ENCODE measurements around the gene FLOT1.

The FLOT1 gene, protein sequence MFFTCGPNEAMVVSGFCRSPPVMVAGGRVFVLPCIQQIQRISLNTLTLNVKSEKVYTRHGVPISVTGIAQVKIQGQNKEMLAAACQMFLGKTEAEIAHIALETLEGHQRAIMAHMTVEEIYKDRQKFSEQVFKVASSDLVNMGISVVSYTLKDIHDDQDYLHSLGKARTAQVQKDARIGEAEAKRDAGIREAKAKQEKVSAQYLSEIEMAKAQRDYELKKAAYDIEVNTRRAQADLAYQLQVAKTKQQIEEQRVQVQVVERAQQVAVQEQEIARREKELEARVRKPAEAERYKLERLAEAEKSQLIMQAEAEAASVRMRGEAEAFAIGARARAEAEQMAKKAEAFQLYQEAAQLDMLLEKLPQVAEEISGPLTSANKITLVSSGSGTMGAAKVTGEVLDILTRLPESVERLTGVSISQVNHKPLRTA

DNA sequence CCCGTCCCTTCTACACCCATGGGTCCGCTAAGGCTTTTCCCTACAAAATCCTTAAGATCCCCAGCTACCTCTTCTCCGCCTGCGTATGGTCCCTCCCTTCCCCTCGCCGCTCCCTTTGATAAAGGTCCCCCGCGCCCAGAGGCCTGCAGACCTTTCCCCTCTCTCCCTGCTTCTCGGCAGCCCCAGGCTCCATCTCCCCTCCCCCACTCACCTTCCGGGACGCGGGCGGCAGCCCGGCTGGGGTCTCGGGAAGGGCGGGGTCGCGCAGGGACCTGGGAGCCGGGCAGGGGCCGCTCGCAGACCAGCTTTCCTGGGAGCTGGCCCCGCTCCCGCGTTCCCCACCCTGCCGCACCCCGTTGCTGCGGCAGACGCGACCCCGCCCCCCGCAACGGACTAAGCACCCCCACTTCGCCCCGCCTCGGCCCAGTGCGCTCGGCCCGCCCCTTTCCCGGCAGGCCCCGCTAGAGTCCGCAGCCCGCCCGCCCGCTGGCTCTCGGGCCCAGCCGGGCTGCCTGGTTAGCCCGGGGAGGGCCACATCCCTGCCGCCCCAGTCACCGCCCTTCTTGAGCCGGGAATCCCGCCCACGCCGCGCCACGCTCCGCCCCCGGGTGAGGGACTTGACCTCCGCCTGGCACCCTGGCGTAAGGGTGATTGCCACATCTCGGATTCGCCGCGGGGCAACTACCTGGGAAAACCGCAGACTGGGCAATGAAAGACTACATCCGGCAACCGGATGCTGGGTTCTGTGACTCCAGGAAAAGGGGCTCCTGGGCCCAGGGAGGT is at the start of gene FLOT1:
TSS of gene FLOT1 (minus strand) at position 372 of the 783 bp plus-strand sequence. CDS start 498 bp downstream, outside the sequence.
- peak; percentile 79 to 93 (median 91) for DNase-seq

DNA sequence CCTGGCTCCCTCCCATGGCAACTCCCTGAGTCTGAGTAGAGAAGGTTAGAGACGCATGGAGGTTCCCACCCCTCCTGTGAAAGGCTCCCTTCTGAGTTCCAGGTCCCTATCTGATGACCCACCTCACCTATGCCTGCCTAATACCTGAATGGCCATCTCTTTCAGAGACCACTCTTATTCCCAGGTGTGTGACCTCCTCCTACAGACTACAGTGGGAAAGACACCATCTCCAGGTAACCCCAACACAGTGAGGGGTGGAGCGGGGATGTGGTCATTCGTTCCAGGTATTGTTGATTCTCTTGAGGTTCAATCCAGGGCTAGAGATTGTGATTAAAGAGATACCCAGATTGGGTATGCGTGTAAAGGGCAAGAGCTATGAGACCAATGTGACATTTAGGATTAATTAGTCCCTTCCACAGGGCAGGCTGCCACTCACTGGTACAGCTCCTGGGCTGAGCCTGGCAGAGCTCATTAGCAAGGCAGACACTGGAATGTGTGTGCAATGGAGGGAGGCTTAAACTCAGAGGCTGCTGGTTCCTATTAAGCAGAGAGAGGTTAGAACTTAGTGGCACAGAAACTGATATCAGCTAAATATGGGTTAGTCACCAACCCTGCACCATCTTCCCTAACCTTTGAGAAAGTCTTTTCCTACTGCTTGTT is 48.4 kb upstream of the FLOT1 start:
- no peak for DNase-seq

- DNase-seq, result no peak
Observed at GRCh38 chr6:30789606-30790005, 47.1 kb upstream of the FLOT1 start.

DNA sequence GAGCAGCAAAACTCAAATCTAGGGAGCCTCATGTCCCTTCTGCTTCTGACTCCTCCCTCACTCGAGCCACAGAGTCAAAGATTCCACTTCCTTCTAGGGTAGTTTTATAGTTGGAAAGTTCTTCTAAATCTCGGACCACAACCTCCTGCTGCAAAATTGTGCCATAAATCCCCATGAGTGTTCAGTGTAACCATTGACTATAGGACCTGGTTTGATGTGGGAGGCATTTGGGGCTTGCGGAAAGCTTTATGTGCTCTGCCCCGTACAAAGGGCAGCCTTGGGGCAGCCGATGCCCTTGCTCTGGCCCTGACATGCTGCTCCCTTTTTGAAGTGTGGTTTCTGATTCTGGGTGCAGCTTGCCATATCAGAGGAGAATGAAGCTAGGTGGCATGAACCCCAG is 45.5 kb upstream of the FLOT1 start:
- DNase-seq, result no peak

DNA sequence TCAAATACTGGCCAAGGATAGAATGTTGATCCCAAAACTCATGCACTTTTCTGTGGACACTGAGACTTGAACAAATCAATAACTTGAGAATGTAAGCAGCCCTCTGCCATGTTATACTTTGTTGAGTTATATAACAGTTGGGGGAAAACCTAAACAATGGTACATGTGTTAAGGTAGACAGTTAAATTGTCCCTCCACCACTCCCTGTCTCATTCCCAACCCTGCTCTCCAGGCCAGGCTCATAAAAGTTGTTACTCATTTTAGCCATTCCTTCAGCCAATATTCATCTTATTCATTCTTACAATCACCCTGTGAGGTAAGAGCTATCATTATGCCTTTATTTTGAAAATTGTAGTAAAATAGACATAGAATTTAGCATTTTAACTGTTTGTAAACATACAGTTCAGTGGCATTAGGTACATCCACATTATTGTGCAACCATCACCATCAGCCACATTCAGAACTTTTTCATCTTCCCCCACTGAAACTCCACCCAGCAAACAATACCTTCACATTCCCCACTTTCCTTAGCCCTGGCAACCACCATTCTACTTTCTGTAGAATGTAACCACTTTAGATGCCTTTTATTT is 40.0 kb upstream of the FLOT1 start:
- DNase-seq, result no peak

DNA sequence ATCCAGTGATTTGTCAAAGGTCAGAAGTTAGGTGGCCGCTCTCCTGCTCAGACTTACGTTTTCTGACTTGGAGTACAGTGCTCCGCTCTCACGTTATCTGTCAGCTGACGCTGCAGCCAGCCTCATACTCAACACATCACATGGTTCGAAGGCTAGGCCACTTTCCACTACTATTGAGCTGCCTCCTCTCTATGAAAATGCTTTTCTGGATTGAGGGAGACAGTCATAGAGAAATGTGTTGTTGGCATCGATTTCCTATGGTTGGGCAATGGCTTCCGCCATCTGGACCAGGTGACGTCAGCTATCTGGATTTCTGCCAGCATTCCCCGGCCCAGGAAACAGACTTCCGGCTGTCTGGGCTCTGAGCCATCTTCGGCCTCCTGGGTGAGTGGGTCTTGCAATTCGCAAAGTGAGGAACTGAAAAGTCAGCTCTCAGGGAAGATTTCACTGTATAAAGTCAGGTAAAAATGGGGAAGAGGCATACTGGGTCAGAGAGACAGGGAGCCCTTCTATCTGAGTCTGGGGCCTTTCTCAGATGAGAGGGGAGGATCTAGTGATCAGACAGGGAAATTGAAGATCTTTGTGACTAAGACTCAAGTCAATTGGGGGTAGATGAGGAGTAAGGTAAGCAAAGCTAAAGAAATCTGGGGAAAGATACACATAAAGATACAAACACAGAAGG is 39.4 kb upstream of the FLOT1 start:
- peak; percentile 65 to 85 (median 72) for DNase-seq

- DNase-seq, result no peak
Observed at GRCh38 chr6:30781395-30781742, 38.9 kb upstream of the FLOT1 start.

- DNase-seq, result no peak
Observed at GRCh38 chr6:30780642-30780920, 38.1 kb upstream of the FLOT1 start.

GRCh38 chr6:30779850-30780641 is 37.6 kb upstream of the FLOT1 start:
- no peak for DNase-seq

DNA sequence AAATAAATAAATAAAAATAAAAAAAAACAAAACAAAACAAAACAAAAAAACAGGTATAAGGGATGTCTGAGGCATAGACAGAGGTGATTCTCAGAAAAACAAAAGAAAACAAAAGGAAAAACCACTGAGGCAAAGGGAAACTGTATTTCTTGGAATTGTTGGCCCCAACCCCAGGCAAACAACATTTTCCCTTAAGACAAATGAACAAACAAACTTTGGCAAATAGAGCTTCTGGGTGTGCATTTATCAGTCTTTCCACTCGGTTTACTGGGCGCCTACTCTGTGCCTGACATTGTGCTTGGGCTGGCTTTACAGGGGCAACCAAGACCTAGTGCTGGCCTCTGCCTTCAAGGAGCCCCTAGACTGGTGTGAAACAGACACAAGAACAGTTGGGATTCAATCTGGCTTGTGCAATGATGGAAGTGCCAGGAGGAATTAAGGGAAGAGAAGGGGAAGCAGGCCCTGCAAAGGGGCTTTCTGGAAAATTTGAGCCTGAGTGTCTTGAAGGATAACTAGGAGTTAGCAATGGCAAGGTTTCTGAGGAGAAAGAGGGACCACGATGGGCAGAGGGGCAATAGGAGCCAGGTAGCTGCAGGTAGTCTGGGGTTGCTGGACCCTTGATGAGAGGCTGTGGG is 35.6 kb upstream of the FLOT1 start:
- no peak for DNase-seq

GRCh38 chr6:30777155-30777485 is 34.6 kb upstream of the FLOT1 start:
- no peak for DNase-seq

GRCh38 chr6:30776390-30777154 is 34.1 kb upstream of the FLOT1 start:
- no peak for DNase-seq

GRCh38 chr6:30775104-30775503 is 32.6 kb upstream of the FLOT1 start:
- no peak for DNase-seq

- no peak for DNase-seq
Observed at GRCh38 chr6:30774701-30775100, 32.2 kb upstream of the FLOT1 start.

- DNase-seq, result no peak
Observed at GRCh38 chr6:30770592-30770991, 28.1 kb upstream of the FLOT1 start.

DNA sequence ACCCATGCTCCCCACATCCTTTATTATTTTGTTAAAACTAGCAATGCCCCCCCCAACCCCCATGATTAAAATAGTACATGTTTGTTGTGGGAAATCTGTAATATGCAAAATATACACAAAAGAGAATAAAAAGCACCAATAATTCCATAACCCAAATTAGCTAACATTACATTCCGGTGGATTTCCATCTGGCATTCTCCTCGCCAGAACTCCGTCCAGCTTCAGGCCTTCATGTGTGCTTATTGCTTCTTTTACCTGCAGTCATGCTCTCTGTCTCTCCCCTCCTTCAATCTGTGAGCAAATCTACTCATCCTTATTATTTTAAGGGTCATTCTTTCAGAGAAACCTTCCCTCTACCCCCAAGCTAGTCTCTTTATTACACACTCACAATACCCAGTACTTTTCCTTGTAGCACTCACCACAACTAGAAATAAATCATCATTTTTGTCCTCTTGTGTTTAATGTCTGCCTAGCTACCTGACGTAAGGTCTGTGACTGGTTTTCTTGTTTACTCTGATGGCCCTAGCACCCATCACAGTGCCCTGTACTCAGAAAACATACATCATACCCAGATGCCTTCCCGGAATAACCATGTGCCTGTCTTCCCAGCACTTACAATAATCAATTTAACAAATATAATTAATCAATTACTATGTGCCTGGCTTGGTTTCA is 27.5 kb upstream of the FLOT1 start:
- no peak for DNase-seq

- no peak for DNase-seq
Observed at GRCh38 chr6:30769088-30769852, 26.8 kb upstream of the FLOT1 start.

- no peak for DNase-seq
Observed at GRCh38 chr6:30768634-30769087, 26.2 kb upstream of the FLOT1 start.

- no peak for DNase-seq
Observed at GRCh38 chr6:30767944-30768301, 25.4 kb upstream of the FLOT1 start.

Measured in NCI-H1417 (cell line).